NCI-H526 (cell line): Measurements from ENCODE around the gene SCARF2.
"Not testable (repeated sequence)": the region's sequence is repeated elsewhere in the genome, so short reads cannot be mapped to it uniquely, and the experiment has no call there.

Experiments used
- DNase-seq, 2 experiments: peaks; one replicate each; lab custom pipeline; 2025; lab: John Stamatoyannopoulos, UW

Gene SCARF2

DNA sequence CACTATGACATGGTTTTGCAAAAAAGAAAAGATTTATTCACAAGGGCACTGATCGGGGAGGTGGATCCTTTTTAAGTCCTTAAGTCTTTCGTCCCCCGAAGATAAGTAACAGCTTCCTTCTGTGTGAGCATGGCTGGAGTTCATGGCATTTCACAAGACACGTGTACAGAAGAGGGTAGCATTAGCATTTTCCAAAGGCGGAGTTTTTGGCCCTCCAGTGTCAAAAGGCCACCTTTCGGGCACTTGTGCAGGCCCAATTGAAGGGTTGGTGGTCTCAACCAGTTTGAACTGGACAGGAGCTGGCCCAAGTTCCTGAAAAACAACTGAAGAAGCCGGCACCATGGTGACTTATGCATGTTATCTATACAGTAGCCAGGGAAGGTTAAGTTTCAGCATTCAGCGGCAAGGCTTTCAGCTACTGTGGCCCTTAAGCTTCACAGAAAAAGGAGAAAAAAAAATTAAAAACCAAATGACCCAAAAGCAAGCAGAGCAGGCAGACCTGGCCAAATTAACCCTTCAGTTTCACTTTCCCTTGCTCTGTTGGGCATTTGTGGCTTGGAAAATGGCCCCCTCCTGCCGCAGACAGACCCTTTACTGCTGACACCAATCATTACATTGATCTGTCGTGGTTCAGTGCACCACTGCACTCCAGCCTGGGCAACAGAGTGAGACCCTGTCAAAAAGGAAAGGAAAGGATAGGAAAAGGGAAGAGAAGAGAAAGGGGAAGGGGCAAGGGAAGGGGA, 25.0 kb downstream of the SCARF2 start:
- DNase-seq = no peak

- not testable (repeated sequence) for DNase-seq
Measured at GRCh38 chr22:20409385-20409784, 28.2 kb downstream of the SCARF2 start.

DNA sequence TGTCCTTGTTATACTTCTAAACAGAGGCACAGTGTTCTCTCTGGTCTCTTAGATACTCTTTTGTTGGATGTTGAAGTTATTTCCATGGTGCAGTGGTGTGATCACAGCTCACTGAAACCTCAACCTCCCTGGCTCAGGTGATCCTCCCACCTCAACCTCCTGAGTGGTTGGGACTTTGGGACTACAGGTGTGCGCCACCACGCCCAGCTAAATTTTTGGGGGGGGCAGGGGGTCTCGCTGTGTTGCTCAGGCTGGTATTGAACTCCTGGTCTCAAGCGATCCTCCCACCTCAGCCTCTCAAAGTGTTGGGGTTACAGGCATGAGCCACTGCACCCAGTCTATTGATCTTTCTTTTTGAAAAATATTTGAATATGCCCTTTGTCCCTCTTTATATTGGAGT, 28.7 kb downstream of the SCARF2 start:
- DNase-seq = no peak

DNA sequence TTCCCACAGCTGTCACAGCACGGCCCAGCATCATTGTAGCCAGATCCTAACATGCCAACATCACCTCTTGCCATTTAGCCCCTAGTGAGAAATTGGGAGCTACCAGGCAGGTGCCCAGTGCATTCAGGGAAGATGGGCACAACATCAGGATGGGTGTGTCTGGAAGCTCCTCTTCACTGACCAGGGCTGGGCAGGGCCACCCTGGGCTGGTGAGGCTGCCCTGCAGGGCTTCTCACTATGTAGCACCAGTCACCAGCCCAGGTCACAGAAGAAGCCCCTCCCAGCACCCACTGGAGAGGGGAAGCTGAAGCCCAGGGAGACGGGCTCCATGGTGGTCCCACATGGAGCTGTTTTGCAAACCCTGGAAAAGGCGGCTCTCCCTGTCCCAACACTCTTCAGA, 29.8 kb downstream of the SCARF2 start:
- DNase-seq = no peak

DNA sequence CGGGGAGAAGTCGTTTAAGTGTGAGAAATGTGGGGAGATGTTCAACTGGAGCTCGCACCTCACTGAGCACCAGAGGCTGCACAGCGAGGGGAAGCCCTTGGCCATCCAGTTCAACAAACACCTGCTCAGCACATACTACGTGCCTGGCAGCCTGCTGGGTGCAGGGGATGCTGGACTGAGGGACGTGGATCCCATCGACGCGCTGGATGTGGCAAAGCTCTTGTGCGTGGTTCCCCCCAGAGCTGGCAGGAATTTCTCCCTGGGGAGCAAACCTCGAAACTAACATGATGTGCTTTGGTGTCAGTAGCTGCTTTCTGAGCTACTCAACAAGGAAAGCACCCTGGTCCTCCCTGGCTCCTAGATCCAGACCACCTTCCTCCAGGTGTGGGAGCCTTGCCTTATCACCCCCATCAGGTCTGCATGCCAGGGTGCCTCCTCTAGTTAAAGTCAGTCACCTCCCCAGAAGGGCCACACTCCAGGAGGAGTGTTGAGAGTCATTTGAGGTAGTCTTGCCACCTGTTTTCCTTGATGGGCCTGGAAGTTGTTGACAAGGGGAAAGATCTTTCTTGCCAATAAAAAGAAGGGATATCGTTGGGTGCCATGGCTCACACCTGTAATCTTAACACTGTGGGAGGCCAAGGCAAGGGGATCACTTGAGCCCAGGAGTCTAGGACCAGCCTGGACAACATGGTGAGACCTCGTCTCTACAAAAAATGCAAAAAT, 30.8 kb downstream of the SCARF2 start:
- no peak for DNase-seq

- DNase-seq = no peak
Measured at GRCh38 chr22:20405931-20406685, 31.5 kb downstream of the SCARF2 start.

- no peak for DNase-seq
Measured at GRCh38 chr22:20405291-20405930, 32.2 kb downstream of the SCARF2 start.

- DNase-seq = no peak
Measured at GRCh38 chr22:20404881-20405280, 32.7 kb downstream of the SCARF2 start.

- no peak for DNase-seq
Measured at GRCh38 chr22:20403779-20404140, 33.9 kb downstream of the SCARF2 start.

DNA sequence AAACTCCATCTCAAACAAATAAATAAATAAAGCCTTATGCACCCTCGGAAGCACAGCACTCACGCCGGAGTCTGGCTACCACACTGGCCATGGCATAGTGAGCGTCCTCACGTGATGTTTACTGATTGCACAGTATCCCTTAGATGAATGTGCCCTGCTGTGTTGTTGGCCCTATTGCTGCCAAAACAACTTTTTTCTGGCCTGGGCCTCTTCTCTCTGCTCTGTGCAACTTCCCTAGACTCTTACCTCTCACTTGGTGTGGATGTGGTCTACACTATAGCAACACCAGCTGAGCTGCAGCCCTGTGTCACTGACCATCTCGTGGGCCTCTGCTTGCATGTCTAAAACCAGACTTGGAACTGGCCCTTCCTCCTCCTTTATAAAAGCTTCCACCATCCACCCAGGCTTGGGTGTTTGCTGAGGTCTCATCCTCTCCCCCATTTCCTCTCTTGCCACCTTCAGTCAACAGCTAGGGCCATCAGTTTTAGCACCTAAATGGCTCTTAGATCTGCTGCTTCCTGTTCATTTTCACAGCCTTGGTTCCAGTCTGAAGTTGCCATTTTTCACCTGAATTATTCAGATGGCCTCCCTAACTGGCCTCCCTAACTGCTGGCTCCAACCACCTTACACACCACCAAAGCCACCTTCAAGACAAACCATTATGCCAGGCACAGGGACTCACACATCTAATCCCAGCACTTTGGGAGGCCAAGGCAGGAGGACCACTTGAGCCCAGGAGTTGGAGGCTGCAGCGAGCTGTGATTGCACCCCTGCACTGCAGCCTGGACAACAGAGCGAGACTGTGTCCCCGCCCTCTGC, 34.5 kb downstream of the SCARF2 start:
- DNase-seq = no peak

- DNase-seq = no peak
Measured at GRCh38 chr22:20401376-20402014, 36.1 kb downstream of the SCARF2 start.

GRCh38 chr22:20400606-20401375, 36.8 kb downstream of the SCARF2 start:
- no peak for DNase-seq

DNA sequence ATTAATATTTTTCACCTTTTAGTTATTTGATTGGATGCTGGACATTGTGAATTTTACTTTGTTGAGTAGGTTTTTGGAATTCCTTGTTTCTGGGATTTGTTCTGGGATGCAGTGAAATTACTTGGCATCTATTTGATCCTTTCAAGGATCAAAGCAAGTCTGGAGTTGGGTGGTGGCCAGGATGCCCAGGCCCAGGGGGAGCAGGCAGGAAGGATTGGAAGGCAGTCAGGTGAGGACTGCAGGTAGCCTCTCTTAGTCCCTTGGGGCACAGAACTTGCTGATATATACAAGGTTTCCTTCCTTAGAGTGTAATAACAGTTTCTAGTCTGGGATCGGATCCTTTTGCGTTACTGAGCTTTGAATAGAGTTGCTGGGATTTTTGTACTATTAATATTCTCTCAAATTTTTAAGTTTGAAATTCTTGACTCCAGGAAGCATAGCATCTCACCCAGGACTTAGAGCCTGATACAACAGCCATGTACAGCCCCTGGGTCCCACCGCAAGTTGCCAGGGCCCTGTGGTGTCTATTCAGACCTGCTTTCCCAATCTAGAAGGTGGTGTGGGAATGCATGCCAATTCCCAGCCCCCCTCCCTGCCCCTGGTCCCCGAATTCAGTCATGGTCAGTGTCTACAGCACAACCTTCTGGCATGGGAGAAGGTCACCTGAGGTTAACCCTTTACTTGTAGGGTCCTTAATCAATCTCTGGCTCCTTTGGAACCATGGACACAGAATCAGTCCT, 37.6 kb downstream of the SCARF2 start:
- DNase-seq = no peak

DNA sequence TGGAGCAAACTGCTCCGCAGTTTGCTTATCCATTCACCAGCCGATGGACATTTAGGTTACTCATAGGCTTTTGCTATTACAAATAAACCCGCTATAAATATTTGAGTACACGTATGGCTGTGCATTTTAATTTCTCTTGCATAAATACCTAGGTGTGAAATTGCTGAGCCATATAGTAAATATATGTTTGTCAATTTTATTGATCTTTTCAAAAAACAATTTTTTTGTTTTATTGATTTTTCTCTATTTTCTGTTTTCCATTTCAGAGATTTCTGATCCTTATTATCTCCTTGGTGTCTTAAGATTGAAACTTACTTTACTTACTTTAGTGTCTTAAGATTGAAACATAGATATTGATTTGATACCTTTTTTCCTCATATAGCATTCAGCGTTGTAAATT, 39.2 kb downstream of the SCARF2 start:
- no peak for DNase-seq

DNA sequence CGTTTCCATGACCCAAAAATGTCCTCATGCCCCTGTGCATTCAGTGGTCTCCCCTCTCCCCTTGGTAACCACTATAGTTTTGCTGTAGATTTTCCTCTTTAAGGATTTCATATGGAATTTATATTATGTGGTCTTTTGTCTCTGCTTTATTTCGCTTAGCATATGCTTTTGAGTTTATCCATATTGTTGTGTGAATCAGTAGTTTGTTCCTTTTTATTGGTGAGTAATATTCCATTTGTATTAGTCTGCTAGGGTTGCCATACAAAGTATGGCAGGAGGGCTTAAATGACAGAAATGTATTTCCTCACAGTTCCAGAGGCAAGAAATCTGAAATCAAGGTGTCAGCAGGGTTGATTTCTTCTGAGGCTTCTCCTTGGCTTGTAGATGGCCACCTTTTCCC, 40.1 kb downstream of the SCARF2 start:
- no peak for DNase-seq

- no peak for DNase-seq
Measured at GRCh38 chr22:20396639-20397038, 41.0 kb downstream of the SCARF2 start.

GRCh38 chr22:20395907-20396287, 41.7 kb downstream of the SCARF2 start:
- DNase-seq = no peak

- peak in 1 of 2 experiments; percentile 21 for DNase-seq
Measured at GRCh38 chr22:20395181-20395906, 42.3 kb downstream of the SCARF2 start.
